Measurements from ENCODE around the gene YY1.

GRCh38 chr14:100240668-100241032, 1.7 kb downstream of the YY1 start:
- TF ChIP-seq, protein P1, sequence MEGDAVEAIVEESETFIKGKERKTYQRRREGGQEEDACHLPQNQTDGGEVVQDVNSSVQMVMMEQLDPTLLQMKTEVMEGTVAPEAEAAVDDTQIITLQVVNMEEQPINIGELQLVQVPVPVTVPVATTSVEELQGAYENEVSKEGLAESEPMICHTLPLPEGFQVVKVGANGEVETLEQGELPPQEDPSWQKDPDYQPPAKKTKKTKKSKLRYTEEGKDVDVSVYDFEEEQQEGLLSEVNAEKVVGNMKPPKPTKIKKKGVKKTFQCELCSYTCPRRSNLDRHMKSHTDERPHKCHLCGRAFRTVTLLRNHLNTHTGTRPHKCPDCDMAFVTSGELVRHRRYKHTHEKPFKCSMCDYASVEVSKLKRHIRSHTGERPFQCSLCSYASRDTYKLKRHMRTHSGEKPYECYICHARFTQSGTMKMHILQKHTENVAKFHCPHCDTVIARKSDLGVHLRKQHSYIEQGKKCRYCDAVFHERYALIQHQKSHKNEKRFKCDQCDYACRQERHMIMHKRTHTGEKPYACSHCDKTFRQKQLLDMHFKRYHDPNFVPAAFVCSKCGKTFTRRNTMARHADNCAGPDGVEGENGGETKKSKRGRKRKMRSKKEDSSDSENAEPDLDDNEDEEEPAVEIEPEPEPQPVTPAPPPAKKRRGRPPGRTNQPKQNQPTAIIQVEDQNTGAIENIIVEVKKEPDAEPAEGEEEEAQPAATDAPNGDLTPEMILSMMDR (IDR thresholded peaks at IDR 0.05), result no peak
- no peak for TF ChIP-seq POLR2A (IDR thresholded peaks at IDR 0.05)

Measured in thyroid gland (tissue), 4 donors.